OCI-LY3 (cell line): ENCODE measurements around the gene FALEC.

ENCODE experiments used
- EZH2phosphoT487 ChIP-seq: fragments of 200-600 bp; shearing (Covaris generic); IDR thresholded peaks from 2 replicates; pipeline ENCODE4 v1.6.1; 2018; ENCODE audit warnings: antibody characterized with exemption, mixed run types, low read depth
- TF ChIP-seq, protein P1 (sequence below): fragments of 200-600, 300-600 bp; sonication (generic); IDR thresholded peaks from 2 replicates; pipeline ENCODE4 v1.5.1; 2014; ENCODE audit warnings: antibody characterized with exemption, low read length, low read depth

DNA sequence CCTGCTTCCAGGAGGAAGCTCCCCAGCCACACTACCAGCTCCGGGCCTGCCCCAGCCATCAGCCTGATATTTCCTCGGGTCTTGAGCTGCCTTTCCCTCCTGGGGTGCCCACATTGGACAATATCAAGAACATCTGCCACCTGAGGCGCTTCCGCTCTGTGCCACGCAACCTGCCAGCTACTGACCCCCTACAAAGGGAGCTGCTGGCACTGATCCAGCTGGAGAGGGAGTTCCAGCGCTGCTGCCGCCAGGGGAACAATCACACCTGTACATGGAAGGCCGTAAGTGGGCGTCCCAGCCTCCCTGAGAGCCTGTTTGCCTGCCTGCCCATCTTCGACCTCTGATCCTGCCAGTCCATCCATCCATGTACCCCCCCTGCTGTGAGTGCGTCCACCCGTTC is 4.0 kb upstream of the FALEC start:
- TF ChIP-seq, protein P1, sequence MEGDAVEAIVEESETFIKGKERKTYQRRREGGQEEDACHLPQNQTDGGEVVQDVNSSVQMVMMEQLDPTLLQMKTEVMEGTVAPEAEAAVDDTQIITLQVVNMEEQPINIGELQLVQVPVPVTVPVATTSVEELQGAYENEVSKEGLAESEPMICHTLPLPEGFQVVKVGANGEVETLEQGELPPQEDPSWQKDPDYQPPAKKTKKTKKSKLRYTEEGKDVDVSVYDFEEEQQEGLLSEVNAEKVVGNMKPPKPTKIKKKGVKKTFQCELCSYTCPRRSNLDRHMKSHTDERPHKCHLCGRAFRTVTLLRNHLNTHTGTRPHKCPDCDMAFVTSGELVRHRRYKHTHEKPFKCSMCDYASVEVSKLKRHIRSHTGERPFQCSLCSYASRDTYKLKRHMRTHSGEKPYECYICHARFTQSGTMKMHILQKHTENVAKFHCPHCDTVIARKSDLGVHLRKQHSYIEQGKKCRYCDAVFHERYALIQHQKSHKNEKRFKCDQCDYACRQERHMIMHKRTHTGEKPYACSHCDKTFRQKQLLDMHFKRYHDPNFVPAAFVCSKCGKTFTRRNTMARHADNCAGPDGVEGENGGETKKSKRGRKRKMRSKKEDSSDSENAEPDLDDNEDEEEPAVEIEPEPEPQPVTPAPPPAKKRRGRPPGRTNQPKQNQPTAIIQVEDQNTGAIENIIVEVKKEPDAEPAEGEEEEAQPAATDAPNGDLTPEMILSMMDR = no peak
- TF ChIP-seq EZH2phosphoT487 = no peak
